NCI-H82 treated with DMSO at 0.1 percent for 48 hours (cell line): ENCODE data around the gene FANK1.
"Not testable (repeated sequence)": the region's sequence is repeated elsewhere in the genome, so short reads cannot be mapped to it uniquely, and the experiment has no call there.

ENCODE experiments used
- DNase-seq: peaks from one replicate; lab custom pipeline; 2025; ENCODE audit not compliant: unreplicated experiment; lab: John Stamatoyannopoulos, UW

FANK1 gene

GRCh38 chr10:125886914-125887512 lies 9.4 kb upstream of the FANK1 start:
- no peak for DNase-seq

- DNase-seq = not testable (repeated sequence)
These were observed 6.9 kb upstream of the FANK1 start for GRCh38 chr10:125889441-125889840.

GRCh38 chr10:125892402-125892801 lies 4.0 kb upstream of the FANK1 start:
- not testable (repeated sequence) for DNase-seq

- DNase-seq = not testable (repeated sequence)
These were observed 2.2 kb upstream of the FANK1 start for GRCh38 chr10:125894176-125894575.

- DNase-seq = not testable (repeated sequence)
These were observed 955 bp upstream of the FANK1 start for GRCh38 chr10:125895130-125896087.

- DNase-seq = not testable (repeated sequence)
These were observed 953 bp downstream of the FANK1 start for GRCh38 chr10:125897317-125897716.

- DNase-seq = not testable (repeated sequence)
These were observed 4.6 kb downstream of the FANK1 start for GRCh38 chr10:125900963-125901362.

- DNase-seq = peak; percentile 18
These were observed 6.8 kb downstream of the FANK1 start for GRCh38 chr10:125903135-125903640.

- DNase-seq = not testable (repeated sequence)
These were observed 9.0 kb downstream of the FANK1 start for GRCh38 chr10:125905069-125905994.

GRCh38 chr10:125907598-125907997 lies 11.2 kb downstream of the FANK1 start:
- not testable (repeated sequence) for DNase-seq

- not testable (repeated sequence) for DNase-seq
These were observed 12.4 kb downstream of the FANK1 start for GRCh38 chr10:125908813-125909212.

GRCh38 chr10:125909491-125909890 lies 13.1 kb downstream of the FANK1 start:
- DNase-seq = not testable (repeated sequence)

- no peak for DNase-seq
These were observed 14.8 kb downstream of the FANK1 start for GRCh38 chr10:125911145-125911544.

- no peak for DNase-seq
These were observed 15.6 kb downstream of the FANK1 start for GRCh38 chr10:125911990-125912389.

GRCh38 chr10:125913277-125913676 lies 16.9 kb downstream of the FANK1 start:
- DNase-seq = not testable (repeated sequence)

GRCh38 chr10:125916977-125917376 lies 20.6 kb downstream of the FANK1 start:
- no peak for DNase-seq

GRCh38 chr10:125917704-125918361 lies 21.5 kb downstream of the FANK1 start:
- DNase-seq = not testable (repeated sequence)

- not testable (repeated sequence) for DNase-seq
These were observed 25.4 kb downstream of the FANK1 start for GRCh38 chr10:125921643-125922306.

GRCh38 chr10:125925262-125925834 lies 29.0 kb downstream of the FANK1 start:
- DNase-seq = no peak
